LHCN-M2 (cell line): ENCODE measurements around the gene SLC8A1. TPM values are rescaled to one million over a fixed set of nuclear protein-coding genes. Genes with fewer than 3 reads are reported as not detected.

Source experiments
- DNase-seq: peaks from one replicate; pipeline ENCODE4 v3.0.0-alpha.2; 2012; ENCODE audit warnings: low read depth
- total RNA-seq: library from RNA; depleted of rRNA; stranded (reverse); fragments of >200 nt; gene quantifications from 2 replicates; pipeline ENCODE4 v1.2.3, GENCODE V29; 2014

The SLC8A1 gene
- total RNA-seq, 1 experiment from 2014 or later = 22.5 TPM

DNA sequence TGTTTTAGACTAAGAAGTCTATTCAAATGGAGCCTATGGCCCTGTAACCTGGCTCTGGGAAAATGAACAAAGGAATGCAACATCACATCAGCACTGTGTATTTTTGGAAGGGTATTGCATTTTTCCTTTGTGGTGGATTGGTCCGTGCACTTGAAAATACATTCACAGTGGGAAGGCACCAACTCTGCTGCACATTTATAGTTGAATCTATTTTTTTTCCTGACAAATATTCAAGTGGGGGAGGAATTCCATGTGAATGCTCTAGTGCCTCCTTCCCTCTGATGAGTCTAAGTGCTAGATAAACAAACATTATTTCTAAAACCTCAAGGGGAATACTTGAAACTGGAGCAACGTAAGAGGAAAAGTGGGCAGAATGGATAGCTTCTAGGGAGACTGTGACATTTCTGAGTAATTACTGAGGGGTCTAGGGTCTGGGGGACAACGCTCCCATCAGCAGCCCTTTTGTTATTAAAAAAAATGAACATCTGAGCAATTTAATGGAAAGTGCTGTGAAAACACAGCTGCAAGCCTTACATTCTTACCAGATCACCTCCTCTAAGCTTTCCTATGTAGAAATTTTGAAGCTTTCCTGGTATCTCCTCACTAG, 208.2 kb downstream of the SLC8A1 start:
- DNase-seq = peak; percentile 74

DNA sequence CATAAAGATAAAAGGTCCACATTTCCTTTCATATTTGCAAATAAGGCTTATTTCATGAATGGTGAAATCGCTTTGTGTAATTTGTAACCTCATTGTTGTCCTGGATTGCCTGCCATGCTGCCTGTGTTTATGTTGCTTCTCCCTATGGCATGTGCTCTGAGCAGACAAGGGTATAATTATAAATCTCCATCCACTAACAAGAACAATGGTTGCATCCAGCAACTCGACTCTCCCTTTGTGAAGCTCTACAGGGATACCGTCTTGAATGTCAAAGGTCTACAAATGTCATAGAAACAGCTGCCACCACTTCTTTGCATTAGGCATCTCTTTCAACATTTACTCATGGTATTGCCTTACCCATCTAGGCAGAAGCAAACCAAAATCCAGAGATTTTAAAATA, 209.6 kb downstream of the SLC8A1 start:
- DNase-seq = no peak

DNA sequence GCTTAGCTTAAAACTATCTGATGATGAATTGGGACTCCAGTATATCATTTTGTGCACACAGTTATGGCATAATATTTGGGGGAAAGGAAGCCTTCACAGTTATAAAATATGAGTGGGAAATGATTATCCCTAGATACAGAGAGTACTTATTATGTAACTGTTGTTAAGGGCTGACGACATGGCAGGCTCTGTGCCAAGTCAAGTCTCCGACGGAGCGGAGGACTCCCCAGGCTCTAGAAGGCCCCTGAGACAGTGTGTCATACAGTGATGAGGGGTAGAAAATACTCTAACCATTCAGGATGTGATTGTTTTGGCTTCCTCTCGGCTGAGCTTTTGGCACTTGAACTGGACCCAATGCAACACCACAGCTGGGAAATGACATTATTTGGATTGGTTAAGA, 211.8 kb downstream of the SLC8A1 start:
- peak; percentile 96 for DNase-seq

DNA sequence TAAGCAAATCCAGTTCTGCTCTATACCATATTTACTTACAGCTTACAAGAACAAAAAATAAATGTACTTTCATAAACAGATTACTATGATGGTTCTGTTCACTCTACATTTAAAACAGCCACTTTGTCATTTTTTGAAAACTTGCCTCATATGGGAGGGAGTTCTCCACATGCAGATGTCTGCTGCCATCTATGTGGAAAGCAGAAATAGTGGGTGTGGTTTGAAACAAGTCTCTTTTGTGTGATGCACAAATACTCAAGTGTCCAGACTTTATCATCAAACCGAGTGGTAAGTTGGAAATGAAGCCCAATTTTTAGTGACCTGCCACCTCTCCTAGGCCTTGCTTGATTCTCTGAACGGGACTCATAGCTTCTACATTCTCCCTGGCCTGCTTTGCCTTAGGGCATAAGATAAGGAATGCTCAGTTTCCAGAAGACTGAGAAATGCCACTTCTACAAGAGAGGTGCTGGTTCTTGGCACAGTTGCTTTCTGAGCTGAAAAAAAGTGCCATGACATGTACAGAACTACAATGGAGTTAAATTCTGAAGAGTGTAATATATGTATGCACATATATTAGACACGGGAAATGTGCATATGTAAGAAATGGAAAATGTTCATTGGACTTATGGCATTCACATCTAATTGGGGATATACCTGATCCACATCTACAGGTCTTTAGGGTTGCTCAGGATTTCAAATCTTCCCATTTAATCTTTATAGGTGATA, 221.0 kb downstream of the SLC8A1 start:
- peak; percentile 57 for DNase-seq

DNA sequence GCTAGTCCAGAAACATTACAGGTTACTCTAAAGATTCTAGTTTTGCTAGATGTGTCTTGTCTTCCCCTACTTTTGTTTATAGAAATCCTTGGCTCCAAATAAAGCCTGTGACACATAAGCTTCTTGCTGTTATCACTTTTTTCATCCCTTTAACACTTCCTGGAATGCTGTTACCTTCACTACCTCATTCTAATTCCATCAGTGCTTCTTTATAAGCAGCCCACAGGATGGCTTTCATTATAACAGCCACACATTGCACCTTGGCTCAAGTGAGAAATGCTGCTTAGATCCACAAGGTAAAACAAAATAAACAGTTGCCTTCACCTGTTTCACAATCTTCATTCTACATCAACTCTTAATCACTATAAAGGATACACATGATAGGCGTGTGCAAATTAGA, 221.7 kb downstream of the SLC8A1 start:
- no peak for DNase-seq

DNA sequence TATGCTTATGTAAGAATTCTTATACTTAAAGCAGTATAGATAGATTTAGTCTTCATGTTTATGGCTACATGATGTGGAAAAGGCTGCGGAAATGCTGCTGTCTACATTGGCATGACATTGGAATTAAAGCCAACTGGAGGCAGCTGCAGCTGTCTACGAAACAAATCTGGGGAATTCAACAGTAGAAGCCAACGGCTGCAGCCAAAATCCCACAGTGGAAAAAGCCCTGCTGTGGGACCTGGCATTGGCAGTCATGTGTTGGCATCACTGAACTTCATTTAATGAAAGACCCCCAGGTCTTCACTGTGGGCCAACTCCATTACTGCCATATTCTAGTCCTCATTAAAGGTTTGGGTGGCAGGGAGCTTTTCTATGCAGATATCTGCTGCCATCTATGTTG, 223.6 kb downstream of the SLC8A1 start:
- DNase-seq = peak; percentile 72

DNA sequence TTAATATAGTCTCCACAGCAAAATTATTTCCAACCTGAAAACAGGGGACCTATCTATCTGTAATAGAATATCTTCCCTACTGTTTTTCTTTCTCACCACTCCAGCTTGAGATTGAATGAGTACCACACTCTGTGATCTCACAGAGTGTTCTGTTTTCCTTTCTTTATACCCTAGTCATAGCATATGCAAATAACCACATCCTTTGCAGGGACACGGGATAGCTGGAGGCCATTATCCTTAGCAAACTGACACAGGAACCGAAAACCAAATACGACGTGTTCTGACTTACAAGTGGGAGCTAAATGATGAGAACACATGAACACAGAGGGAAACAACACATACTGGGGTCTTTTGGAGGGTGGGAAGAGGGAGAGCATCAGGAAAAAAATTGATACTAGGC, 224.7 kb downstream of the SLC8A1 start:
- peak; percentile 85 for DNase-seq

DNA sequence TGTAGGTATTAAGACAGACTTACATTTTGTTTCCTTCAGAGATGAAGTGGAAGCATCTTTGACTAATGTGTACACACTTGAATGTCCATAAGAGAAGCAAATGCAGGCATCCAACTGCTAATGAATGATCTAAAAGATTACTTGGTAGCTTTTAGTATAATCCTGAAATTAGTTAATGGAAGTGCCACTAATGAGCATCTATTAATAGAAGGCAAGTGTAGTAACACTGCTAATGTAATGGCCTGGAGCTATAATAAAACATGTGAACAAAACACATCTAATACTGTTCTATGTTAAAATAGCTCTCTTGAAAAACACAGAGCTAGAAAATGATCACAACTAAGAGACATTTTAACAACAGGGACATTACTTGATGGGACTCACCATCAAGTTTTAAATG, 225.3 kb downstream of the SLC8A1 start:
- no peak for DNase-seq

DNA sequence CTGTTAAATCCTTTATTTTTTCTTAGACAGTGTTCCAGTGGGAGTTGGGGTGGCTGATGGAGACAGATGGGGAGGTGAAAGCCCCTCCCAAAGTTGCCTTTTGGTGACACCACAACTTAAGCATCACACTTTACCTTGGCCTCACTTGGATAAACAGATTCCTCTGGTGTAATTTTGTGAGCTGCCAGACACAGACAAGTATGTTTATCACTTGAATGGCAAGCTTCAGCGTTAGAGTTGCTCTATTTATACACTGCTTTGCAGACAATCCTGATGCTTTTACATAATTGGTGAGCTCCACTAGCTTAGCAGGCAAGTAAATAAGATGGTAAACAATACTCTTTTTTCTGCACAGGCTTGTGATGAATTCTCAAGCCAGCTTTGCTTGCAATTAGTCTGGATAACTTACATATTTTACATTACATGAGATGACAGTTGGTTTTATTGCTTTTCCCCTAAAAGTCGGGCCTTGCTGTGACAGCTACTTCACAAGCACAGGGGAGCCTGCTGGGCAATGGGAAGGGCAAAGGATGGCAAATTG, 226.2 kb downstream of the SLC8A1 start:
- DNase-seq = no peak

DNA sequence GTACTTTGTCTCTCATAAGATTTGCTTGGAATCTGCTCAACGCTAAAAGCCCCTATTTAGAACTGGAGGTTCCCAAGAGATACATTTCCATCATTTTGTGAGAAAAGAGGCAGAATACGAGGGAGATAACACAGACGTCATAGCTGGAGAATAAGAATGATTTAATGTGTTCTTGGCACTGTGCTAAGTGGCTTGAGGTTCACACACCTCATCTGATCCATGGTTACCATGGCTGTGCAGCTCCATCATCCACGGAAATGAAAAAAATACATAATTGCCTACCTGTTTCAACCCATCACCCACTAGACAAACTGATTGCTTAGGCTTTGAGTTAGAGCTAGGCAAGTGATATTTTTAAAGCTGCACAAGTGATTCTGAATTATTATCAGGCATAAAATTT, 227.6 kb downstream of the SLC8A1 start:
- no peak for DNase-seq

DNA sequence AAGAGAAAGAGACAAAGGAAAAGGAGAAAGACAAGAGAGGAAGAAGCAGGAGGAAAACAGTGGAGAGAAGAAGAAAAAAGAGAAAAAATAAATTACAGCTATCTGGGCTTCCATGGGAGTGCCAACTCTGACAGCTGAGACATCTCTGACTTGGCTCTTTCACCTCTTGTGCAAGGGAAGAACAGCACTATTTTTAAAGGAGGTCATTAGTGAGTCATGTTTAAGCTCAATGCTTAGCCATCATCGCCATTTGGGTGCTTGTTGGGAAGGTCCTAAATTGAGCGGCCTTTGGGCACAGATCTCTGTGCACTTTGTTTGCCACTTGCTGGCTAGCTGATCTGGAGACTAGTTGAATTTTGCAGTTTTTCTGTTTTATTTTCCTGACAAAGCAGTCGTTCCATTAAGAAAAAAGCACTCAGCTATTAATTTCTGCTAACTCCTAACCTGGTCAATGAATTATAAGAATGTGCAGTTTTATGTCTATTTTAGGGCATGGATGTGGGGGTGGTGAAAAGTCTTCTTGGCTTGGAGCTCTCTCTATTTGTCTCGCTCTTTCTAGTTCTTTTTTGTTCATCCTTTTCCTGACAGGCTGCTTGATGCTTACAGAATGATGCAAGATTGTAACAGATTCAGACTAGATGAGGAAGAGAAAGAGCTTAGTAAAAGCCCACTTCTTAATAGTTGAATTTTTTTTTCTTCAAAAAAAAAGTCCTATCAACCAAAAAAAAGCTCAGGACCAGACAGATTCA, 231.5 kb downstream of the SLC8A1 start:
- DNase-seq = peak; percentile 90

DNA sequence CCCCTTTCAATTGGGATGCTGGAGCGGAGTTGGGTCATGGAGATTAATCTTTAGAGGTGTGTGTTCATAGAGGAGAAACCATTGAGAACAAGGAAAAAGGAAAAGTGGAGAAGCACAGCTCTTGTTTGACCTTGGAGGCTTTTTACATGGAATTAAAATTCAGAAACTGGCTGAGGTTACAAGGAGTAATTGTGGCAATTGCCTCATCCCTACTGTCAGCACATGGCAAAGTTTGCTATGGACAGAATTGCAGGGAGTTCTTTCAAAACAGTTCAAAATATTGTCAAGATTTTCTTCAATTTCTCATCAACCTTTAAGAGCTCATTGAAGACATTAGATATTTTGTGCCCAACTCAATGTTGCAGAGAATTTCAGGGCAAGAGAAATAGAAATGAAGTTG, 232.7 kb downstream of the SLC8A1 start:
- DNase-seq = no peak

DNA sequence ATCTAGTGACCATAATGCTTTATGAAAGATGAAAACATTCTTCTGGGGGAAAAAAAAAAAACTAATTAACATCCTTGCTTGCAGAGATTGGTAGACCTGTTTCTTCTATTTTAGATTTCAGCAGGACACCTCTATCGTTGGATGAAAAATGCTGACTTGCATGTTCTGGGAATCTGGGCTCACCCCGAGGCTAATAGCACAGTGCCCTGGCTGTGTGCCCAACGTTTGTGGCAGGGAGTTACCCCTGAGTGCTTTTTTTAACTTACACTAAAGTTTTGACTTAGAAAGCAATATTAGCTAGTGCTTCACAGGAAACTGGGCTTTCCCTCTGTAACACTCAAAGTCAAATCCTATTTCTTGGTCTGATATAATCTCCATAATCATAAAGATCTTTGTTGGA, 233.2 kb downstream of the SLC8A1 start:
- DNase-seq = peak; percentile 76

DNA sequence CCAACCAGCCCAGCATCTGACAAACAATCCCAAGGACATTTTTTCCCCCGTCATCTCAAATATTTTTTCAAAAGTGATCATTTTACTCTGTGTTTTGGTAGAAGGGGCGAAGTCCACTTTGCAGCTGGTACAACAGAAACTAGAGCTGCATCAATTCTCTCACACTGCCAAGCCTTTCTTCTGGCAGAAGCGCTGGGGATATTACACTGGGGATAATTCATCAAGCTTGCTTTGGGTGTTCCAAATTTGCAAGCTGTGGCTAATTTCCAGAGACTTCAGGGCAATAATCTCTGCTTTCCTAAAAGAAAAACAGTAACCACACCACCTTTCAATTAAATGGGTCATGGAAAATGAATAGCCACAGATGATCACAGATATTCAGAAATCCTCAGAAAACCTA, 238.3 kb downstream of the SLC8A1 start:
- DNase-seq = no peak

DNA sequence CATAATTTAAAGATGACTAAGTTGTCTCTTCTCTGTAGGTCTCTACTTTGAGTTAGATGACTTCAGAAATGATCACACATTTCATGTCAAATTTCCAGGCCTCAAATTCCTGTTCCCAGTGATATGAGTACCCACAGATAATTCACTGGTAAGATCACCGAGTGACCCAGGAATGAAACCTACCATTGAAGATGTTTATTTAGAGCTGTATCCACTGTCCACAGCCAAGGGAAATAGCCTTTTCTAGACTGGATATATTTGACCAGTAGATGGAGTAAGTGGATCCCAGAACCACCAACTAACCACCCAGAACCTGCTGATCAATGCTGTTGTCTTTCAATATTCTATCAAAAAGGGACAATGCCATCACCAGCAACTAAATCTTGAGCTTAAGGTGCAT, 238.8 kb downstream of the SLC8A1 start:
- DNase-seq = peak; percentile 71

DNA sequence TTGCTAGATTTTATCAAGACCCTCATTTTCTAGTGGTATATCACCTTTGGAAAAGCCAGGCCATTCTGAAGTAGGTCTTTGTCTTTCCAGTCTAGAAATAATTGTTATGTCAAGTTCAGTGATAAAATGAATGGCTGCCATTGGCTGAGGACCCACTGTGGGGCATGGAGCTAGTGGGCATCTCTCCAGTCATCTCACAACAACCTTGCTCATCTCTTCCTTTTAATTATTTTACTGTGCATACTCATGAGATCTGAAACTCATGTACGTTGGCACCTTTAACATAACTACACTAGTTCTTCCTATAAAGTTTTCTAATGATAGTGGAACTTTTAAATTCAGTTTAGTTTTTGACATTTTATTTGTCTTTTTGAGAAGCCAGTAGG, 240.9 kb downstream of the SLC8A1 start:
- no peak for DNase-seq

DNA sequence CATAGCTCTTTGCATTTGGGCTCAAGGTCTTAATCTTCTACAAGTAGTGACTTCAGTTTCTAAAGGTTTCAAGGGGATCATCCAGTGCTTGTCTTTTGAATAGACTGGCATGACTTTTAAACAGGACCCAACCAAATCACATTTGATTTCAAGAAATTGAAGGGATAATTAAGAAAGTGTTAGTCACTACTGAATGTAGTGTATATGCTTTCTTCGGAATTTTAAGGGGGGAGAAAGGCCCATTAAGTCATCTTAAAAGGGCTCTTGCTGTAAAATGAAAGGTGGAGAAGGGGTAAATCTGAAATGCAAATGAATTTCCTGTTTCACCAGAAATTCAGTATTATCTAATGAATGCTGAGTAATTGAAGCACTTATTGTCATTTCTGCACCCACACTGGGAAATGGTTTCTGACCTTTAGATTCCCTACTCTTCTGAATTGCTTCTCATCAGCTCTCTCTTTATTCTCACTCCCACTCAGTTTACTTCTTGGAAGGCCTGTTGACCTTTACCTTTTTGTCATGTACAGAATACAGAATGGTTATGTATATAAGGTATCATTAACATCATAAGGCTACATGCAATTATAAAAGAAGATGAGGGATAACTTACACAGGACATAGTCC, 241.4 kb downstream of the SLC8A1 start:
- no peak for DNase-seq

DNA sequence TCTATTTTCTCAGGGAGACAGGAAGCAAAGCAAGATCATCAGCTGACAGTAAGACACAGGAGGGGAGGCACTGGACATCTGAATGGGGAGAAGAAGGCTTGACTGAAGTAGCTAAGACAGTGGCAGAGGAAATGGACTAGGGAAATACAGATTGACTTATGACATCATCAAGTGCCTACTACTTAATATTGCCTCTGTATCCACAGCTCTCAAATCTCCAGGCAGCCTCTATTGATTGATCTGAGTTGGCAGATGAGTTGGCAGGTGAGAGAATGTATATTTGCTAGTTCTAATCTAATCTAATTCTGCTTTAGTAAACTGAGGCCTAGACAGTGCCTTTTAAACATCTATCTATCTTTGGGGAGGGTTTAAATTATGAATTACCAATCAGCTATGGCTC, 242.1 kb downstream of the SLC8A1 start:
- no peak for DNase-seq

DNA sequence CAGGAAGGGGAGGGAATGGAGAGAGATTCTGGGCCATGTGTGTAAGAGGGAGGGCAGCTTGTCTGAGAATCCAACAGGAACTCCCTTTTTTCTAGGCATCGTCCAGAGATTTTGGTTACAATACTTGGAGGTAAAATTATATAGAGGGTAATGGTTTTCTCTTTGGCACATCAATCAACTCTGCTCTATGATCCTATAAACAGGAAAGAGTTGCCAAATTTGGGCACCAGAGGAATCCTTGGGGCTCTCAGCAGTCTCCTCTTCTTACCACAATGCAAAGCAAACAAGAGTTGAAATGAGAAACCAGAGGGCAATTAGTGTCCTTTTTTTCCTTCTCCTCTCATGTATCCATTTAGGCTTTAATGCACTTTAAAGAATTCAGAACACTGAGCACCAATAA, 243.4 kb downstream of the SLC8A1 start:
- DNase-seq = no peak

DNA sequence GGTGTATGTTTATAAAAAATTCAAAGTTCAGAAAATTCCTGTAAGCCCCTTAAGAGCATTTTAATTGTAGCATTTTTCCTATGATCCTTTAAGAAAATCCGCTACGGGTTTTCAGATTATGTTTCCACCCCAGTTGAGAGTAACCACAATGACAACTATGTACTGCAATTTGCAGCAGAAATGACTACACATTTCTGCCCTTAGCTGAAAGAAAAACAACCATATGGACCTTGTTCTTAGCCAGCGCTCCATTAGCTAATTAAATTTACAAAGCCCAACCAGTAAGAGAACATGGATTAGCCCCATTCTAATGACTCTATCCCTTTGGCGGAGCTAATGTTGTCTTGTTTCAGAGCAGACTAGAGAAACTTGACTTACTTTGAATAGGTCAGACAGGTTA, 247.6 kb downstream of the SLC8A1 start:
- DNase-seq = peak; percentile 73

DNA sequence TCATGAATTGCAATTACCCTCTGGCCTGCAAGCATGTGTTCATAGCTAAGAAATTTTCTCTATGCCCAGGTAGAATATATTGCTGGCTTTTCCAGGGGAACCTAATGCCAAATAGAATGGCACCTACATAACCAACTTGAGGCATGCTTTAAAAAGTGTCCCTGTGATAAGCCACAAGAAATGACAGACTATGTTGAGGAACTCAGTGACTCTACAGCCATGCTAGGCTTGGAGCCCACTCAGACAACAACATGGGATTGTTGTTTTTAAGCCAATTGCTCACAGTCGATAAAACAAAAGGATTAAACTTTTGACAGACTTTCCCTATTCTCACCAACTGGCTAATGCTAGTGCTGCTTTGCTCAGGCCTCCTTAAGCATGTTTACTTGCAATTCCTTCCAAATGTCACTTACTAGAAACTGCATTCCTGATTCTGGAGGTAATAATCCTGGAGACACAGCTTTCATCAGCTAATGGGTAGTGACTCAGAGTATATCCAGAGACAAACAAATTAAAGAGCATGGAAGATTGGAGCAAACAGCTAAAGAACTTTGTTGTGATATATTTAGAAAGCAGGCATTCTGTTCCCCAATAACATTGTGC, 249.0 kb downstream of the SLC8A1 start:
- peak; percentile 67 for DNase-seq

DNA sequence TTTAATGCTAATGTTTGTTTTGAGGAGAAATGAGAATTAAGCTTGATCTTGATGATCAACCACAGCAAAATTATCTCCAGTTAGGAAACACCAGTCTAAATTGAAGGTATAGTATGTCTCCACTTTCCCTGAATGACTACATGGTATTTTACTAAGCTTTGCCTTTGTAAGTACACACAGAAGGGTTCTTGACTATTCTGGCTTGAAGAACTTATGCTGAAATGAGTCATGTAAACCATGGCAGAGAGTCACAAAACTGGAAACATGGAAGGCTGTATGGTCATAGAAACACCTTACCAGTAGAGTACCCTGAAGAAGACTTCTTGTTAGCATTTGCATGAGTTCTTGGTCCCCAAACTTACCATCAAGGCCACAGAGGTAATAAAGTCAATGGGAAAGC, 250.5 kb downstream of the SLC8A1 start:
- no peak for DNase-seq
